HG03097 (cell line): Measurements from ENCODE around the gene TWIST2.

ENCODE experiments used
- ATAC-seq: cut with Tn5 transposase; IDR thresholded peaks from one replicate; pipeline ENCODE4 v1.9.1; 2021; ENCODE audit not compliant: unreplicated experiment, low FRiP score

TWIST2 gene

GRCh38 chr2:238903141-238903540, 55.3 kb downstream of the TWIST2 start:
- no peak for ATAC-seq

- ATAC-seq, result no peak
Observed at GRCh38 chr2:238904177-238904576, 56.3 kb downstream of the TWIST2 start.

- ATAC-seq, result no peak
Observed at GRCh38 chr2:238904716-238905115, 56.8 kb downstream of the TWIST2 start.

GRCh38 chr2:238905224-238905623, 57.3 kb downstream of the TWIST2 start:
- no peak for ATAC-seq

GRCh38 chr2:238905644-238906043, 57.8 kb downstream of the TWIST2 start:
- no peak for ATAC-seq

GRCh38 chr2:238906254-238906935, 58.5 kb downstream of the TWIST2 start:
- ATAC-seq, result no peak

GRCh38 chr2:238906936-238907716, 59.2 kb downstream of the TWIST2 start:
- ATAC-seq, result no peak

GRCh38 chr2:238907717-238908173, 59.9 kb downstream of the TWIST2 start:
- ATAC-seq, result no peak

- no peak for ATAC-seq
Observed at GRCh38 chr2:238908960-238909951, 61.4 kb downstream of the TWIST2 start.

GRCh38 chr2:238910751-238911351, 63.0 kb downstream of the TWIST2 start:
- no peak for ATAC-seq

- no peak for ATAC-seq
Observed at GRCh38 chr2:238911376-238912227, 63.7 kb downstream of the TWIST2 start.

- ATAC-seq, result no peak
Observed at GRCh38 chr2:238912228-238912915, 64.5 kb downstream of the TWIST2 start.

- no peak for ATAC-seq
Observed at GRCh38 chr2:238912916-238913875, 65.3 kb downstream of the TWIST2 start.

- ATAC-seq, result no peak
Observed at GRCh38 chr2:238913931-238914647, 66.2 kb downstream of the TWIST2 start.

- no peak for ATAC-seq
Observed at GRCh38 chr2:238914648-238915015, 66.7 kb downstream of the TWIST2 start.

- no peak for ATAC-seq
Observed at GRCh38 chr2:238915196-238915595, 67.3 kb downstream of the TWIST2 start.

- ATAC-seq, result no peak
Observed at GRCh38 chr2:238915596-238915995, 67.7 kb downstream of the TWIST2 start.
